Iris pigment epithelial cell (primary cell): ENCODE results near the gene TRIL.

Source experiments
- DNase-seq: peaks from one replicate; pipeline ENCODE4 v3.0.0-alpha.2; 2011; ENCODE audit warnings: low read depth

TRIL gene

GRCh38 chr7:28958235-28958979, at the start of gene TRIL:
TRIL (minus strand) TSS chr7:28958330; CDS start chr7:28958046, 284 bp downstream.
- peak; percentile 75 for DNase-seq

GRCh38 chr7:29007127-29007526, 49.0 kb upstream of the TRIL start:
- DNase-seq: no peak

- DNase-seq: peak; percentile 68
These were observed 47.7 kb upstream of the TRIL start for GRCh38 chr7:29005829-29006228.

GRCh38 chr7:29005406-29005805, 47.3 kb upstream of the TRIL start:
- DNase-seq: no peak

GRCh38 chr7:29003703-29004102, 45.6 kb upstream of the TRIL start:
- no peak for DNase-seq

- DNase-seq: no peak
These were observed 42.6 kb upstream of the TRIL start for GRCh38 chr7:29000717-29001076.

GRCh38 chr7:28999895-29000716, 42.0 kb upstream of the TRIL start:
- no peak for DNase-seq

- no peak for DNase-seq
These were observed 41.3 kb upstream of the TRIL start for GRCh38 chr7:28999427-28999826.

GRCh38 chr7:28998105-28998504, 40.0 kb upstream of the TRIL start:
- no peak for DNase-seq

GRCh38 chr7:28996836-28997235, 38.7 kb upstream of the TRIL start:
- no peak for DNase-seq

- DNase-seq: no peak
These were observed 35.2 kb upstream of the TRIL start for GRCh38 chr7:28993371-28993770.

GRCh38 chr7:28992798-28993197, 34.7 kb upstream of the TRIL start:
- no peak for DNase-seq

GRCh38 chr7:28990200-28990960, 32.2 kb upstream of the TRIL start:
- DNase-seq: no peak

GRCh38 chr7:28989211-28989980, 31.3 kb upstream of the TRIL start:
- DNase-seq: no peak

GRCh38 chr7:28988810-28989209, 30.7 kb upstream of the TRIL start:
- peak; percentile 93 for DNase-seq

GRCh38 chr7:28988091-28988490, 30.0 kb upstream of the TRIL start:
- DNase-seq: peak; percentile 62

- DNase-seq: peak; percentile 95
These were observed 28.6 kb upstream of the TRIL start for GRCh38 chr7:28986765-28987110.

- no peak for DNase-seq
These were observed 28.1 kb upstream of the TRIL start for GRCh38 chr7:28986028-28986764.

- DNase-seq: peak; percentile 87
These were observed 26.5 kb upstream of the TRIL start for GRCh38 chr7:28984631-28985030.

GRCh38 chr7:28984217-28984616, 26.1 kb upstream of the TRIL start:
- no peak for DNase-seq
